GM21717 (cell line): Measurements from ENCODE around the gene C11orf65.
"Not testable (repeated sequence)": the region's sequence is repeated elsewhere in the genome, so short reads cannot be mapped to it uniquely, and the experiment has no call there.

ENCODE experiments used
- ATAC-seq: cut with Tn5 transposase; IDR thresholded peaks from one replicate; pipeline ENCODE4 v1.9.1; 2021; ENCODE audit warnings: mild to moderate bottlenecking, moderate library complexity; ENCODE audit not compliant: unreplicated experiment

The C11orf65 gene

GRCh38 chr11:108373505-108373904, 93.8 kb downstream of the C11orf65 start:
- not testable (repeated sequence) for ATAC-seq

- ATAC-seq: no peak
Measured at GRCh38 chr11:108370990-108371389, 96.3 kb downstream of the C11orf65 start.

GRCh38 chr11:108370315-108370714, 97.0 kb downstream of the C11orf65 start:
- no peak for ATAC-seq

GRCh38 chr11:108369064-108369463, 98.3 kb downstream of the C11orf65 start:
- no peak for ATAC-seq

- no peak for ATAC-seq
Measured at GRCh38 chr11:108368134-108368533, 99.2 kb downstream of the C11orf65 start.

GRCh38 chr11:108364159-108364558, 103.2 kb downstream of the C11orf65 start:
- no peak for ATAC-seq

GRCh38 chr11:108351468-108351867, 115.9 kb downstream of the C11orf65 start:
- ATAC-seq: no peak

GRCh38 chr11:108346451-108346850, 120.9 kb downstream of the C11orf65 start:
- no peak for ATAC-seq

GRCh38 chr11:108345767-108346166, 121.6 kb downstream of the C11orf65 start:
- ATAC-seq: no peak

GRCh38 chr11:108343714-108344113, 123.6 kb downstream of the C11orf65 start:
- ATAC-seq: no peak

GRCh38 chr11:108341654-108342053, 125.7 kb downstream of the C11orf65 start:
- ATAC-seq: no peak

- ATAC-seq: no peak
Measured at GRCh38 chr11:108340973-108341372, 126.4 kb downstream of the C11orf65 start.

GRCh38 chr11:108338750-108339149, 128.6 kb downstream of the C11orf65 start:
- ATAC-seq: no peak

- no peak for ATAC-seq
Measured at GRCh38 chr11:108333403-108333899, 133.9 kb downstream of the C11orf65 start.
